GM23338 (cell line): ENCODE measurements around the gene ZNRF1. TPM values are rescaled to one million over a fixed set of nuclear protein-coding genes. Genes with fewer than 3 reads are reported as not detected.
"Not testable (repeated sequence)": the region's sequence is repeated elsewhere in the genome, so short reads cannot be mapped to it uniquely, and the experiment has no call there.

Source experiments
- ATAC-seq: fragments of 200-7000 bp; cut with Tn5 transposase; 3 replicates; pipeline ENCODE4 v1.9.1; 2020
- DNase-seq: peaks from one replicate; pipeline ENCODE4 v3.0.0-alpha.2; 2015; ENCODE audit warnings: low spot score
- H2AFZ ChIP-seq: fragments of 200-600 bp; sonication (generic); 2 replicates; pipeline ENCODE4 v1.8.0; 2016; ENCODE audit warnings: antibody characterized with exemption, mild to moderate bottlenecking, moderate library complexity
- H3F3A ChIP-seq: fragments of 200-600 bp; sonication (generic); replicated peaks from 2 replicates; pipeline ENCODE4 v1.8.0; 2017; ENCODE audit warnings: antibody characterized with exemption, mixed run types, low read depth
- H3K27ac ChIP-seq: fragments of 200-600 bp; sonication (generic); 2 replicates; pipeline ENCODE4 v1.6.1; 2016; ENCODE audit warnings: low read depth
- H3K27me3 ChIP-seq: fragments of 200-600 bp; sonication (generic); 2 replicates; pipeline ENCODE4 v1.8.0; 2016; ENCODE audit warnings: mild to moderate bottlenecking, mixed run types, moderate library complexity; ENCODE audit not compliant: insufficient read depth
- H3K36me3 ChIP-seq: fragments of 200-600 bp; sonication (generic); 2 replicates; pipeline ENCODE4 v1.8.0; 2016; ENCODE audit warnings: mild to moderate bottlenecking; ENCODE audit not compliant: insufficient read depth
- H3K4me1 ChIP-seq: fragments of 200-600 bp; sonication (generic); 2 replicates; pipeline ENCODE4 v1.8.0; 2016; ENCODE audit warnings: mild to moderate bottlenecking, moderate library complexity; ENCODE audit not compliant: insufficient read depth
- H3K4me2 ChIP-seq: fragments of 200-600 bp; sonication (generic); 2 replicates; pipeline ENCODE4 v1.7.1; 2017; ENCODE audit warnings: mixed run types
- H3K4me3 ChIP-seq: fragments of 200-600 bp; sonication (generic); 2 replicates; pipeline ENCODE4 v1.6.1; 2016; ENCODE audit warnings: mixed run types
- H3K79me2 ChIP-seq: fragments of 200-600 bp; sonication (generic); replicated peaks from 2 replicates; pipeline ENCODE4 v1.8.0; 2017; ENCODE audit warnings: mild to moderate bottlenecking; ENCODE audit not compliant: insufficient read depth
- H3K9me2 ChIP-seq: fragments of 200-600 bp; sonication (generic); 2 replicates; pipeline ENCODE4 v1.8.0; 2017; ENCODE audit not compliant: insufficient read depth
- H4K20me1 ChIP-seq: fragments of 200-600 bp; sonication (generic); replicated peaks from 2 replicates; pipeline ENCODE4 v1.8.0; 2017; ENCODE audit warnings: mild to moderate bottlenecking; ENCODE audit not compliant: insufficient read depth
- H3K27ac Mint-ChIP-seq: 2 replicates; pipeline ENCODE4 v1.8.0; 2020; ENCODE audit warnings: inconsistent platforms, mild to moderate bottlenecking, moderate library complexity, mixed read lengths
- H3K27me3 Mint-ChIP-seq: 3 replicates; pipeline ENCODE4 v1.8.0; 2022; ENCODE audit warnings: low read depth, mild to moderate bottlenecking, moderate library complexity, mixed read lengths, inconsistent platforms; ENCODE audit not compliant: insufficient read depth, poor library complexity
- H3K36me3 Mint-ChIP-seq: 3 replicates; pipeline ENCODE4 v1.8.0; 2021; ENCODE audit warnings: low read depth, mild to moderate bottlenecking, inconsistent platforms, moderate library complexity, mixed read lengths
- H3K4me1 Mint-ChIP-seq: 3 replicates; pipeline ENCODE4 v1.8.0; 2020; ENCODE audit warnings: mild to moderate bottlenecking, inconsistent platforms, mixed read lengths
- H3K4me3 Mint-ChIP-seq: 3 replicates; pipeline ENCODE4 v1.8.0; 2021; ENCODE audit warnings: moderate library complexity, mild to moderate bottlenecking, inconsistent platforms, mixed read lengths
- H3K9me3 Mint-ChIP-seq: 3 replicates; pipeline ENCODE4 v1.8.0; 2020; ENCODE audit warnings: moderate library complexity, mild to moderate bottlenecking, inconsistent platforms, mixed read lengths
- JUNB ChIP-seq: IDR thresholded peaks from one replicate; pipeline ENCODE4 v1.6.1; 2016; ENCODE audit warnings: antibody characterized with exemption; ENCODE audit not compliant: unreplicated experiment
- NANOG ChIP-seq: IDR thresholded peaks from 2 replicates; pipeline ENCODE4 v1.6.1; 2016; ENCODE audit warnings: antibody characterized with exemption, borderline replicate concordance
- ZNF114 ChIP-seq: fragments of 250-450 bp; sonication (Bioruptor Pico); IDR thresholded peaks from 2 replicates; pipeline ENCODE4 v1.5.0; 2020; ENCODE audit warnings: mild to moderate bottlenecking, moderate library complexity
- ZNF462 ChIP-seq: fragments of 250-450 bp; sonication (Bioruptor Pico); IDR thresholded peaks from 2 replicates; pipeline ENCODE4 v1.5.0; 2020; ENCODE audit warnings: mild to moderate bottlenecking, moderate library complexity
- polyA plus RNA-seq: library from polyadenylated mRNA; unstranded; fragments of >200 nt; fragmentation: Nextera tagmentation; extraction: Ambion mirVana; gene quantifications from 2 replicates; pipeline ENCODE4 v1.2.1, GENCODE V29; 2016
- total RNA-seq: library from RNA; depleted of rRNA; stranded (reverse); fragments of >200 nt; shearing (Covaris generic); gene quantifications from 2 replicates; pipeline ENCODE4 v1.2.3, GENCODE V29; 2014

ZNRF1 gene
- total and polyA plus RNA-seq, 2 experiments from 2014 or later = 22.4 to 42.1 TPM

GRCh38 chr16:75025761-75026160 is 26.9 kb downstream of the ZNRF1 start (continued):
- no peak for TF ChIP-seq ZNF462
- no peak for TF ChIP-seq NANOG
- no peak for TF ChIP-seq JUNB
- no peak for TF ChIP-seq ZNF114 (CRISPR knock-in tag)

GRCh38 chr16:75026239-75026891 is 27.5 kb downstream of the ZNRF1 start:
- not testable (repeated sequence) for H2AFZ ChIP-seq, ATAC-seq, DNase-seq

More at GRCh38 chr16:75026239-75026891, 27.5 kb downstream of the ZNRF1 start:
- not testable (repeated sequence) for H3K36me3 ChIP-seq, H3K27me3 Mint-ChIP-seq, H3K27ac Mint-ChIP-seq, H3K27me3 ChIP-seq, H3K4me1 ChIP-seq, H3K4me3 Mint-ChIP-seq, H3K4me3 ChIP-seq, H3K9me2 ChIP-seq, H3K4me2 ChIP-seq, H3F3A ChIP-seq, H3K27ac ChIP-seq
- Mint-ChIP-seq H3K9me3 (peaks cover 10% of the 10 kb centered on the region), H3K36me3 (peaks cover 16% of the 10 kb centered on the region), H3K4me1 (peaks cover 12% of the 10 kb centered on the region; the same call in 1 of the 3 replicates)
- peaks cover 97% of the 10 kb centered on the region for H3K79me2 ChIP-seq
- H4K20me1 ChIP-seq = peaks cover 16% of the 10 kb centered on the region; the same call in 1 of the 2 replicates
